ENCODE measurements around the gene HOXA6. TPM values are rescaled to one million over a fixed set of nuclear protein-coding genes. Genes with fewer than 3 reads are reported as not detected.

HOXA6 gene
- total RNA-seq, 1 experiment from 2014 or later, result not detected

DNA sequence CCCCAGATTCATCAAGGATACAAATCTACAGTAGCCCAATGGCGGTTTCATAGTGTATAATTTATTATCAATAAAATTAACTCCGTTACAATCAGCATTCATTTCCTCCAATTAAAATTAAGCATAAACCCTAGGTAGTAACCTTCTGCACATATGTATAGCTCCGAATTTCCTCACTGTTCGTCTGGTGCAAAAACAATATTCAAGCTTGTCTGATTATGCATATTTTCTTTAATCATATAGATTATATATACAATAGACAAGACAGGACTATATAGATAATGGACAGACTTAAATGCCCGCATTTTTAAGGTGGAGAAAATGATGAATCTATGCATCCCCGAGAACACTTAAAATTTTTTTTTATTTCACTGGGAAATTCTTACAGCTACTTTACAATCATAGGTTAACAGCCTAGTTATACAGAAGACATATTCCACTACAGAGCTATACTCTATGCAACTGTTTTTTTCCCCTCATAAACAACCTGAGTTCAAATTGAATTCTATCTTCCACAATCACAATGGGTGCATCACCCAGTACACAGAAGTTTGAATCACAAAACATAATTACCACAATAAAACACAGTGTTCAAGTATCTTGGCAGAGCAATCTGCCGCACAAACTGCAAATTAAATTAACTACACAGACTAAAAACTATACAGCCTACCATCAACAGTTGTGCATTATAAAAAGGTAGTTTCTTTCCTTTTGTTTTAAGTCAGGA is 15.2 kb upstream of the HOXA6 start:
- DNase-seq (ENCODE audit: low spot score), result no peak

DNA sequence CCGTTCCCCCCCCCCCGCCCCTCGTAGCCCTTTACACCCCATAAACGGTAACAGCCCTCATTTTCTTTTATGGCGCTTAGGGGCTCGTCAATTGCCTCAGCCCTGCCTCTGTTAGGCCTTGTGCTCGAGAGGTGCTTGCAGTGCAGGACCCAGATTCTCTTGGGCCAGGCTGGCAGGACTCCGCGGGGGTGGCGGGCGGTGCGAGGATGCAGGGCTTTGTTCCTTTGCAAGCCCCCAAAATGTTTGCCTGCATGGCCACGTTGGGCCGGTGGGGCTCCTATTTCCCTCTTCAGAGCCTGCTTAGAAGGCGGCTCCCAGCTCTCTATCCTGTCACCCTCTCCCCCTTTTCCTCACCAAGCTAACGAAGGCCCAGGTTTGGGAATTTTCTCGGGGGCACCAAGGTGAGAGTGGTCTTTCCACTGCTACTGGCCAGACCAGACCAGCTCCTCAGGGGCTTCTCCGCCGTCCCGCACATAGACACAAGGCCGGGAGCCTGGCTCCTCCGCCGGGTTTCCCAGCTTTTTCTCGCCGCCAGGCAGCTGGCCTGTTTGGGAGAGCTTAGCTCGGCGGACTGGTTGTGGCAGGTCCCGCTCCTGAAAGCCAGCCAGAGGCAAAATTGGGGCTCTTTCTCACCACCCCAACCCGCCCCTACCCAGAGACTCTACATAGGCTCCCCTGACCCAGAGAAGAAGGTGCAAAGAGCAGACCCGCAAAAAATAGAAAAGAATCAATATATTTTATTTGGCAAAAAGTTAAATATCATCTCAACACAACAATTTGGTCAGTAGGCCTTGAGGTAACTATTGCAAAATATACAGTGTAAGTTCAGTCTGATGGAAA is 14.4 kb upstream of the HOXA6 start:
- no peak for DNase-seq (ENCODE audit: low spot score)

DNA sequence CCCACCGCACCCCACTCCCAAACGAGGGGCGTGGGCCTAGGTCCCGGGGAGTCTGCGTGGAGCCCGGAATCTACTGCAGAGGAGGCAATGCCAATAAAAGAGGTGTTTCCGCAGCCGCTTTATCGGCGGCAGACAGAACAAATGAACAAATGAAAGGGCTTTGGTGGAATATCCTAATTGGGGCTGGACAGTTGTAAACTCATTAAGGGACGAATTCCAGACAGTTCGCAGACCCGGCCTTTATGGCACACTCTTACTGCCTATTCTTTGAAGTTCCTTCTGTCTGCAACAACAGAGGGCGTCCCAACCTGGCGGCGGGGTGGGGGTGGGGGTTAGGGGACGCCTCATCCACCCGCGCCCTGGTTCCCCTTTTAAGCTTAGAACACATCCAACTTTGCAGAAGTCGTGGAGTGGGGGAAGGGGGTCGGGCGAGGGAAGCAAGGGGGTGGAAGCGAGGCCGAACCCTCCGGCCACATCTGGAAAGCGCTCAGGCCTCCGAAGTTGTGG is 13.7 kb upstream of the HOXA6 start:
- peak; percentile 48 for DNase-seq (ENCODE audit: low spot score)

DNA sequence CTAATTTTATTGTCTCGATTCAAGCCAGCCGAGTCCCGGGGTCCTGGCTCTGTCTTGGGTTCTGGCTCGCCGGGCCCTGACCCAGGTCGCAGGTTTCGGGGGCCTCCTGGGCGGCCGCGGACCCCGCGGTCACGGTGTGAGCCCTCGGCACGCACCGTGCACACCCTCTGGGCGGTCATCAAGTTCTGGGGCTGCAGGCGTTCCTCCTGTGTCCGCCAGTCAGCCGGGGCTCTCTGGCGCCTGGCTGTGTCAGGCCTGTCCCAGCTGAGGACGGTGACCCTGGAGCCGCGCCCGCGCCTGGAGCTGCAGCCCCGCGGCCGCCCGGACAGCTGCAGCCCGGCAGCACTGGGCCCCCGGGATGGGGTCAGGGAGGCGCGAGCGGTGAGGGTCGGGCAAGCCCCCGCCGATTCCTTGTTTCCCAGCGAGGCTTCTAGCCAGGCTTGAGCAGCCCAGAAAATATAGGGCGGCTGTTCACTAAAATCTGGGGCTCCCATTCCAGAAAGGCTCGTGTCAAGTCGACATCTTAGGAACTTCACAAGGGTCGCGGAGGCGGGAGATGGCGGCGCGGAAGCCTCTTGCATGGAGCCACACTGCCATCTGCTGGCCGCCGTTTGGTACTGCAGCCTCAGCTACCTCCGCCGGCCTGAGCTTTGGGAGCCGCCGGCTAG is 13.1 kb upstream of the HOXA6 start:
- peak; percentile 61 for DNase-seq (ENCODE audit: low spot score)

DNA sequence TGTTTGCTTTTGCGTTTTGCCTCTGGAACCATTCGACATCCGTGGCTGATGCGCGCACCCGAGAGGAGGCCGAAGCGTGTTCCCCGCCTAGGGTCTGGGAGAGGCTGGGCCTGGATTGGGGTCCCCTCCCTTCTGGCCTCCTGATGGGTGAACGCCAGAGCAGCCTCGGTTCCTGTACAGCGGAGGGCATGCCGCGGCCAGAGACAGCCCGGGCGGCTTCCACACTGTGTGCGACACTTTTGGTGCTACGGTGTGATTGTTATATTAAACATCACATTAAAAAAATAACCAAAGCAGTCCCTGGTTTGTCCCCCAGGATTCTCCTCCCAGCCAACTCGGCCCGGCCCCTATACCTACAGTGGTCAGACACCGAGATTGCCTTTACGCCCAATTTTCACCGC is 12.6 kb upstream of the HOXA6 start:
- DNase-seq (ENCODE audit: low spot score), result no peak

DNA sequence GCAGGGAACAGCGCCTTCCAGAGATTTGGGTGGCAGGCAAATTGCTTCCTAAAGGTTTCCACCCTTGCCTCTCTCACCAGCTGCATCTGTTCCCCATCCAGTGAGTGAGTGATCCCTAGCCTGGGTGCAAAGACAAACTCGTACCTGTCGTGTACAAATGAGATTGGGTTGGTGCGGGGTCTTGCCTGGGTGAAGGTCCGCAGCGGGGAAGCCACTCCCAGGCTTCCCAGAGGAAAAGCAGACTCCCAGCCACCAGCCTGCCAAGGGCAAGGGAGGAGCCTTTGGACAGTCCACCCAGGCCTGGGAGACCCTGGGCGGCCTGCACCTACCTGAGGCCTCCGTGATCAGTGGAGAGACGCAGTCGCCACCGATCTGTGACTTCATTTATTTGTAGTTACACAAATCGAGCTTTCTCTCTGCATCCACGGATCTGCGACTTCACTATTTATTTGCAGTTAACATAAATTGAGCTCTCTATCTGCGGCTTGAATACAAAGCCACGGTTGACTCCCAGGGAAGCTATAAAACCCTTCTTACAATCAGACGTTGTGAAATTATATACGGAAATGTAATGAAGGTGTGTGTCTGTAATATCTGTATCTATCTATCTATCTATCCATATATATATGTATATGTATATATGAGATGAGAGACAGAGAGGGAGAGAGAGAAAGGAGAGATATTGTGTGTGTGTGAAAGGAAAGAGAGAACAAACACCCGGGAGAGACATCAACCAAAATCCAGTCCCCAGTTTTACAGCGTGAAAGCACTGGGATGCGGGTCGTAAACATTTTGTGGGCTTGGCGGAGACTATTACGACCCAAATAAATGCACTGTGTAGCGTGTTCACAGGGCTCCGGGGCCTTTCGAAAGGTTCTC is 11.9 kb upstream of the HOXA6 start:
- no peak for DNase-seq (ENCODE audit: low spot score)

DNA sequence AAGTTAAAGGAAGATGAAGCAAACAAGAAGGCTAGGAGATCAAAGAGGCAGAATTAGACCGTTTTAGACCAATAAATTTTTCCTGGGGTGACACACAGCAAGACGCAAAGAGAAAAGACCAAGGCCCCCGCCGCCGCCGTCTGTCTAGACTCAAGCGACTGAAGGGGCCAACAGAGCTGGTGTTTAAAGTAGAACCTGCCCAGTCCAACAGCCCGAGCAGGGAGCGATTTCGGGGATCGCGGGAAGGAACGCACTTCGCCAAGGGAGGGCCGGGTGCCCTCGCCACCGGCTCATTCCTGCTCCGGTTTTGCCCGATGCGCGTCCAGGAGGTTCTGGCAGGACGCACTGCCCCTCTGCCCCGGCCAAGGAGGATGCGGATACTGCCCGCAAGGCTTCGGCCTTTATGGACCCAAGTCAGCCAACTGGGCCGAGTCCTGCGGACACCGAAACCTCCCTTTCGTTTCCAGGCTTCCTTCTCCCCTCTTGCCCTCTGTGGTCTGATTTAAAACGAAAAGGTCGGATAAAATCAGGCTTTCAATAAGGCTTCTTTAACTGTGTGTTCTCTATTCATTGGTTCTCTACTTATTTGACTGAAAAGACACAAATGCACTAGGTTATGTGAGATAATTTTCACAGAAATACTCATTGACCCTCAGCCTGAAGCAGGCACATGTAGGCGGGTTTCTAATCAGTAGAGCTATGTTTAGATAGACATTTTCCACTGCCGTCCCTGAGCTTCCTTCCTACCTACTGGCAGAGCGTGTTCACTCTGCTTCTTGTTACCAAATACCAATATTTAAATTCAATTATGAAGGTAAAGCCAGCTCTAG is 11.1 kb upstream of the HOXA6 start:
- no peak for DNase-seq (ENCODE audit: low spot score)

DNA sequence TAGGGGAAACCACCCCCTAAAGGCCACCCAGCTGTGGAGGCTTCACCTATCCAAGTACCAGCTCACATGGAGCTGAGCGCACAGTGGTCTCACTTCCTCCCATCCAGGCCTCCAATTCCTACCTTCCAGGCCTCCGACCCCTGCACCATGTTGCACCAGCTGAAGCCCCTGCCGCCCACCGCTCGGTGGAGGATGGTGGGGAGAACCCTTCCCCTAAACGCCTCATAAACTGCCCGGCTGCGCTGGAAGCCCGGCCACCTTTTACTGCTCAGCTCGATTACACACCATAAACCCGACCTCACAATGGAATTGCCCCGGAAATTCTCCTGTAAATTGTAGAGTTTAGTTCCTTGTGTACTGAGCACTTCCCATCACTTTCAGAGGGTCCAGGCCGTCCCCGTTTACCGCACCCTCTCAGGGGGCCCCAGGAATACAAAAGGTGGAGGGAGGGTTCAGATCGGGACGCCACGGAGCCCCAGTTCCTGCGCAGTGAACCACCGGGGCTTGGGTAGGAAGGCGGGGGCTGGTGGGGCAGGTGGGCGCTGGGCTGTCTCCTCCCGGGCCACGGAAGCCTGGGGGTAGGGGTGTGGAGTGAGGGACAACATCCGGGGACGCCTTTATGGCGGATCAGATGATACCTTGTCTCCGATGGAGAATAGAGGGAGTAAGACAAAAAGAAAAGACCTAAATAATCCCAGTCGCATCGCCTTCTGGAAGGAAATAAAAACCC is 10.3 kb upstream of the HOXA6 start:
- no peak for DNase-seq (ENCODE audit: low spot score)

DNA sequence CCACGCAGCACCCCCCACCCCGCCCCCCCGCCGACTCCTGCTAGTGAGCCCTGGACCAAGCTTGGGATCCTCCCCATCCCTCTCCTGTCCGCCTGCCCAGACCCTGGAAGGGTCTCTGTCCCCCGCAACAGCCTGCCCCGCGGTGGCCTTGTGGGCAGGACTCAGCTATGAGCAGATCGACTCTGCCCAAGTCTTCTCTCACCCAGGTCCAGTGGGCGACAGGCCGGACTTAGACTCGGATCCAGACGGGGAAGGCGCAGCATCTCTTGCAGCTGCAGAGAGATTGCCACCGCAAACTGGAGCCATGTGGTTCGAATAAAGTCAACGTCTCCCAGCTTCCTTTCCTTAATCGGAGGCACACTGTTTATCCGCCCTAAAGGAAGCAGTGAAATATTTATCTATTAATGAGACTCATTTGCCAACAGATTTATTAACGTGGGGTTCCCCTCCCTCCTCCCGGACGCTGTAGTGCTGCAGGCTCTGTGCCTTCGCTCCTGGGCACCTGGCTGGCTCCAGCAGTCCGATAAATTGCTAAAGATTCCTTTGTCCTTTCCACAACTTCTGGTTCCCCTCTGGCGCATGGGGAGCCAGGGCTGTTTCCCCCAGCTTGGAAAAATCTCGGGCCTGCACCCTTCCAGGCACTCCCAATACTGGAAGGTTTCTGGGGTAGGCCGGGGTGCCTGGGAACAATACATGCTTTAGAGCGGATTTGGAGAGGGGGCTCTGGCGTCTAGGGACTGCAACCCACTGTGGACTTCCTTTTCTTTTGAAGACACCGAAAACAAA is 9.5 kb upstream of the HOXA6 start:
- DNase-seq (ENCODE audit: low spot score), result no peak

DNA sequence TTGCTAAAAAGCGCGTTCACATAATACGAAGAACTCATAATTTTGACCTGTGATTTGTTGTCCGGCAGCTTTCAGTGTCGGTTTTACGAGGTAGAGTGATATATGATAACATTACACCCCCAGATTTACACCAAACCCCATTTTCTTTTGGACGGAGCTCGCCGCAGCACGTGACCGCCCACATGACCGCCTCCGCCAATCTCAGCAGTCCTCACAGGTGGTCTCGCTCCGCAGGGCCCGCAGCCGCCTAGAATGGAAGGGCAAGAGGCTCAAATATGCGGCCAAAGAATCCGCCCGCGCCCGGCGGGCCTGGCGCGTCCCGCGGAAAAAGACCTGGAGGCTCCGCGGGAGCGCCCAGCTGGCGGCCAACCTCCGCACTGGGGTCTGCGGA is 8.9 kb upstream of the HOXA6 start, which contains the start of gene HOXA7:
HOXA7 (minus strand) TSS at position 168 of the 391 bp plus-strand sequence; CDS start at position 38, 130 bp downstream.
- DNase-seq (ENCODE audit: low spot score), result no peak

DNA sequence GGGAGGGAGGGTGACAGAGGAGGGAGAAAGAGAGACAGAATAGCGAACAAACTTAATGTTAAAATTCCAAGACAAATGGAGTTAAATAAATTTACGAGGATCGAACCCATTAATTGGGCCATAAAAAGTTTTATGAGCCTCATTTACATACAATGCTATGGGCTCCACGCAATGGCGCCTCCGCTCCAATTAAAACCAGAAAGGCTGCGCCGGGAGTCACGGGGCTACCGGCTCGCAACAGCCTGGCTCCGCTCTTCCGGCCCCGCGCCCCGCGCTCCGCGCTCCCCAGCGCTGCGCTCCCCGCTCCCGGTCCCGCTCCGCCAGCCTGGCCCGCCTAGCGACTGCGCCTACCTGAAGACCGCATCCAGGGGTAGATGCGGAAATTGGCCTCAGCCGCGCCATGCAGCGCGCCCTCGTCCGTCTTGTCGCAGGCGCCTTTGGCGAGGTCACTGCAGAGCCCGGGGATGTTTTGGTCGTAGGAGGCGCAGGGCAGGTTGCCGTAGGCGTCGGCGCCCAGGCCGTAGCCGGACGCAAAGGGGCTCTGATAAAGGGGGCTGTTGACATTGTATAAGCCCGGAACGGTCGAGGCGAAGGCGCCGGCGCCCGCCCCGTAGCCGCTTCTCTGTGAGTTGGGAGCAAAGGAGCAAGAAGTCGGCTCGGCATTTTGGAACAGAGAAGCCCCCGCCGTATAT is 8.4 kb upstream of the HOXA6 start:
- DNase-seq (ENCODE audit: low spot score), result no peak

DNA sequence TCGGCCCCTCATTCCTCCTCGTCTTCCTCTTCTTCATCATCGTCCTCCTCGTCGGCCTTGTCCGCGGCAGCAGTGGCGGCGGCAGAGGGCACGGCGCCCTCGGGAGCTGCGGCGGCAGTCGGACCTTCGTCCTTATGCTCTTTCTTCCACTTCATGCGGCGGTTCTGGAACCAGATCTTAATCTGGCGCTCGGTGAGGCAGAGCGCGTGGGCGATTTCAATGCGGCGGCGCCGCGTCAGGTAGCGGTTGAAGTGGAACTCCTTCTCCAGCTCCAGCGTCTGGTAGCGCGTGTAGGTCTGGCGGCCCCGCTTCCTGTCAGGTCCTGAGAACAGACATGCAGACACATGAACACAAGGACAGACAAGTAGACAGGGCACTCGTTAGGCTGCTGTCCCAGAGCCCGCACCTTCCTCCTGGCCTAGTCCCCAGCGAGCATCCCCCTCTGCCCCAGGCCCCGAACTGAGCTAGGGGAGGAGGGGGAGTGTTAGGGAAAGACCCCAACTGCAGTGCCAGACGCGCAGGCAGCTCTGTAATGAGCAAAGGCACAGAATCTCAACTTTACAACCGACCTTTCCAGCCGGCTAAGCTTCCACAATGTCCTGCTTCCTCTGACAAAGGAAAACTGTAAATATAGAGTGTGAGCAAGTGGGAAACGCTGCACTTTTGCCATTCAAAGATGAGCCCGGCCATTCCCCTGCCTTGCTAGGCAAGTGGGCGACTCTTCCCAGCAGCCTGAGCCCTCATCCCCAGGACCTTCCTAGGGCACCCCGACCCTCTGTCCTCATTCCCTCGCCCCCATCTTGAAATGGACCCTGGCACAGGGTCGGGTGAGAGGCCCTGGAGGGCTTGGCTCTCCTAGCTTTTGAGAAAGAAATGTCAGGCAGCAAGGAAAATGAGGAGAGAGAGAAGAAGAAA is 7.6 kb upstream of the HOXA6 start:
- no peak for DNase-seq (ENCODE audit: low spot score)

DNA sequence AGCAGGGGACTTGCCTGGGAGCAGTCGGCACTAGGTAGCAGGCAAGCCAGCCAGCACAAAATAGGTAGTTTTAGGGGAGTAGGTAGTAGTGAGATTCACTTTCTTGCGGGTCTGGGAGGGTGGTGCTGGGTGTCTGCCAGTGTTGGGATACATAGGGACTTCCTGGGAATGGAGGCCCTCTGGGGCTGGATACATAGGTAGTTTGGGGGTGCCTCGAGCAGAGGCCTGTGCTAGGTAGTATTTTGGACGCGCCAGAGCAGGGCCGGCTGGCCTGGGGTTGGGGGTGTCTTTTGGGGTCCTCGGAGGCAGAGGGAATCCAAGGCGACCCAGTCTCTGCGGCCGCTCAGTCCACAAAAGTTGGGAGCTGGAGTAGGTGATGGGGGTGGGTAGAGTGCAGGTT is 6.8 kb upstream of the HOXA6 start:
- DNase-seq (ENCODE audit: low spot score), result no peak

DNA sequence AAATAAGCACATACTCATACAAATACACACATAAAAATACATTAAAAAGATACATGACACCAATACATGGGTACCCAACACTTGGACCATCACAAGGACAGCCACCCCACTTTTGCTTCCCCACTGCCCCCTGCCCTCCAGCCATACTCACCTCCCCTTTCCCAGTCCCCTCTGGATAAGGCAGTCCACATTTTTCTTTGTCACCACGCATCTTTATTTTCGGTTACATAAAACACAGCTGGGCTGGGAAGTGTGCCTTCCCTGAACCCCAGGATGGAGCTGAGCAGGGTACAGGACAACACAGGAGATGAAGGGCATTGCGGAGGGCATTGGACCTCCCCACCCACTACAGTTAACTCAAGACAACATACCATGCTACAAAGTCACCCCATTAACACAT is 6.0 kb upstream of the HOXA6 start:
- DNase-seq (ENCODE audit: low spot score), result no peak

DNA sequence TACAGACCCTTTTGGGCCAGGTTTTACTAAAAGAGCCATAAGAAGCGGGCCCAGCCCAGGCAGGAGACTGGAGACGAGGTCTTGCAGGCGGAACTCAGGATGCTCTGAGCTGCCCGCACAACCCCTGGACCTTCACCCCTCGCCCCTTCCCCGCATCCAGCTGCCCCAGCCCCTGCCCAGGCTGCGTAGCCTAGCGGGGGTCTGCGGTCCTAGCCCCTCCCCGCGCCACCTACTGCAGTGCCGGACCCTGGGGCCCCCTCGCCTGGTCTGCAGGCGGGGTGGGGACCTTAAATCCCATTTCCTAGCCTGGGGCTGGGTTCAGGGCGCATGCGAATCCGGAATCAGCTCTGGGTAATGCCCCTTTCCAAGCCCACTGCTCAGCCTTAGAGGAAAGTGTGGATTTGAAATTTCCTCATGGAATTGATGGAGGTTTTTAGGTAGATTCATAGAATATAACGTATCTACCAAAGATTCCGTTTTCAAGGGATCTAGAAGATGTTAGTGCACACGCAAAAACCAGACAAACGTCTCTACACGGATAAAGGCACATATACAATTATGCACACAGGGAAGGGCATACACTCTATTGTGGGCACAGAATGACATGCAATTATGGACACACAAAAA is 5.4 kb upstream of the HOXA6 start:
- no peak for DNase-seq (ENCODE audit: low spot score)

DNA sequence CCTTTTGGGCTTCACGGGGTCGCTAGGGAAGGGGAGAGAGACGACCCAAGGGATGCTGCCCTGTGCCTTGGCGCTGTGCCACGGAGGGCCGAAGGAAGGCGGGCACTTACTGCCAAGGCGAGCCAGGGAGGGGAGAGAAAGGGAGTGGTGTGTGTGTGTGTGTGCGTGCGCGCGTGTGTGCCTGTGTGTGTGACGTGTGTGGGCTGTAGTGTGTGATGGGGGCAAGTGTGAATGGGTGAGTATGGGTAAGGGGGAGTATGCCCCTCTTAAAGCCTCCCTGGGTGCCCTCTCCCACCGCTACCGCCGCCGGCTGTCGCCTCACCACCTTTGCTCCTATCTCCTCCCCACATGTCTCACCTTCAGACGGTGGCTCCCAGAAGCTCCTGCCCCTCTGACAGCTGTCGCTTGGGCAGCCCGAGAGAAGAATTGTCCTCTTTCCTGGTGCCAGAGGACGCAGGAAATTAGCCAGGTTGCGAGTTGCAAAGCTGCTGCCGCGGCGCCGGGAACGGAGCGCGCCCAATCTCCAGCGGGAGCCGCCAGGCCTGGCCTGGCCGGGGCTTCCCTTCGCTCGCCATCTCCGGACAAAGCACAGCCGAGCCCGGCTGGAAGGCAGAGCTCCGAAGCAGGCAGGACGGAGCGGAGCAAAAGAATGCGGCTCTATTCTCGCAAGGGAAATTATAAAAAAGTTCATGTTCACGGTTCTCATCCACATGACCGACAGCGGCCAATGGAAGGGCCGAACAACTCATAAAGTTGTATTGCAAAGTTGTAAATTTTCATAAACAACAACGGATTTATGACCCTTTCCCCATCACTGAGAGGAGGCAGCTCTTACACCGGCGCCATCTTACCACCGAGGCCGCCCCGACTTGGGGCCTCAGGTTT is 4.6 kb upstream of the HOXA6 start, which contains the start of gene HOXA3:
HOXA3 (minus strand) TSS at position 653 of the 885 bp plus-strand sequence. CDS start 41,943 bp downstream, outside the sequence.
- DNase-seq (ENCODE audit: low spot score), result no peak

Data from A172 (cell line).